ENCODE data around the gene SLC25A29.

SLC25A29 gene

DNA sequence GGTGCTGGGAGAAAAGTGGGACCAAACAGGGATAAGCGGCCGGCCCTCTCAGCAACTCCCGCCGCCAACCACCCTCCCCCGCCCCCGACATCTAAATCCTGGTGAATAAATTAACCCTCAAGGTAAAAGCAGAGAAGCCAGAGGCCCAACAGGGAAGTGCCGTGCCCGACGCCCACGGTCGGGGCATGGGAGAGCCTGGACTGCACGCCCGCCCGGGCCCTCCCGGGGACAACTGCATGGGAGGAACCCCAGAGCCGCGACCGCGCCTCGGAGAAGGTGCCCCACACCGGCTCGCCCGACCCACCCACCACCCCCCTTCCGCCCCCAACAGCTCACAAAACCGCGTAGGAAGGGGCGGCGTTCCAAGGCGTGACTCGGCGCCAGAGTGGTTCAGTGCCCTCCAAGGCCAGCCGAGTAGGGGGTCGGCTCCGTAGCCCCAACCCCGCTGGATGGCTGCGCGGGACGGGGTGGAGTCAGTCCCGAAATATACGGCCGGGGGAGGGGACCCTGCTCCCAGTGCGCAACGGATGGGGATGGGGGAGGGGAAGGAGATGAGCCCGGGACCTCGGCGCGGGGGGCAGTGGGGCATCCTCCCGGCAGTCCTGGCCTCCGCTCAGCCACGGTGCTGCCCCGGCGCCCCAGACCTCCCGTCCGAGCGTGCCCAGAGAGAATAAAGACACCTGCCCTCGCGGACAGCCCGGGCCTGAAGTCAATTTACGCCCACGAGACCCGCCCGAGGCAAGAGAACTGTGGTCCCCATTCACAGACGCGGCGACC, 732 bp downstream of the SLC25A29 start (continued):
- TF ChIP-seq, protein P1, sequence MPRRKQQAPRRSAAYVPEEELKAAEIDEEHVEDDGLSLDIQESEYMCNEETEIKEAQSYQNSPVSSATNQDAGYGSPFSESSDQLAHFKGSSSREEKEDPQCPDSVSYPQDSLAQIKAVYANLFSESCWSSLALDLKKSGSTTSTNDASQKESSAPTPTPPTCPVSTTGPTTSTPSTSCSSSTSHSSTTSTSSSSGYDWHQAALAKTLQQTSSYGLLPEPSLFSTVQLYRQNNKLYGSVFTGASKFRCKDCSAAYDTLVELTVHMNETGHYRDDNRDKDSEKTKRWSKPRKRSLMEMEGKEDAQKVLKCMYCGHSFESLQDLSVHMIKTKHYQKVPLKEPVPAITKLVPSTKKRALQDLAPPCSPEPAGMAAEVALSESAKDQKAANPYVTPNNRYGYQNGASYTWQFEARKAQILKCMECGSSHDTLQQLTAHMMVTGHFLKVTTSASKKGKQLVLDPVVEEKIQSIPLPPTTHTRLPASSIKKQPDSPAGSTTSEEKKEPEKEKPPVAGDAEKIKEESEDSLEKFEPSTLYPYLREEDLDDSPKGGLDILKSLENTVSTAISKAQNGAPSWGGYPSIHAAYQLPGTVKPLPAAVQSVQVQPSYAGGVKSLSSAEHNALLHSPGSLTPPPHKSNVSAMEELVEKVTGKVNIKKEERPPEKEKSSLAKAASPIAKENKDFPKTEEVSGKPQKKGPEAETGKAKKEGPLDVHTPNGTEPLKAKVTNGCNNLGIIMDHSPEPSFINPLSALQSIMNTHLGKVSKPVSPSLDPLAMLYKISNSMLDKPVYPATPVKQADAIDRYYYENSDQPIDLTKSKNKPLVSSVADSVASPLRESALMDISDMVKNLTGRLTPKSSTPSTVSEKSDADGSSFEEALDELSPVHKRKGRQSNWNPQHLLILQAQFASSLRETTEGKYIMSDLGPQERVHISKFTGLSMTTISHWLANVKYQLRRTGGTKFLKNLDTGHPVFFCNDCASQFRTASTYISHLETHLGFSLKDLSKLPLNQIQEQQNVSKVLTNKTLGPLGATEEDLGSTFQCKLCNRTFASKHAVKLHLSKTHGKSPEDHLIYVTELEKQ (tag by site-specific recombination; IDR thresholded peaks at IDR 0.05; ENCODE audit: borderline replicate concordance), result no peak
- TF ChIP-seq ZNF155 (tag by site-specific recombination; IDR thresholded peaks at IDR 0.05) (no peak), ZBTB7A (tag by site-specific recombination; IDR thresholded peaks at IDR 0.05; ENCODE audit: low read depth) (peak; percentile 44; the same call in 1 of the 2 replicates), HOXA7 (CRISPR knock-in tag; IDR thresholded peaks at IDR 0.05; ENCODE audit: borderline replicate concordance) (no peak), ZNF76 (tag by site-specific recombination; IDR thresholded peaks at IDR 0.05; ENCODE audit: borderline replicate concordance, low read depth) (peak; percentile 84), SP3 (tag by site-specific recombination; IDR thresholded peaks at IDR 0.05) (peak; percentile 56), KLF1 (tag by site-specific recombination; IDR thresholded peaks at IDR 0.05) (peak; percentile 52), ZNF335 (tag by site-specific recombination; conservative IDR thresholded peaks at IDR 0.05) (peak; percentile 41), KLF8 (tag by site-specific recombination; IDR thresholded peaks at IDR 0.05) (peak; percentile 28), KLF10 (tag by site-specific recombination; IDR thresholded peaks at IDR 0.05) (no peak), ZBTB48 (tag by site-specific recombination; IDR thresholded peaks at IDR 0.05) (0 out of 2 replicates have a peak, but pooled peaks have one; percentile 7)
- TF ChIP-seq, protein P2, sequence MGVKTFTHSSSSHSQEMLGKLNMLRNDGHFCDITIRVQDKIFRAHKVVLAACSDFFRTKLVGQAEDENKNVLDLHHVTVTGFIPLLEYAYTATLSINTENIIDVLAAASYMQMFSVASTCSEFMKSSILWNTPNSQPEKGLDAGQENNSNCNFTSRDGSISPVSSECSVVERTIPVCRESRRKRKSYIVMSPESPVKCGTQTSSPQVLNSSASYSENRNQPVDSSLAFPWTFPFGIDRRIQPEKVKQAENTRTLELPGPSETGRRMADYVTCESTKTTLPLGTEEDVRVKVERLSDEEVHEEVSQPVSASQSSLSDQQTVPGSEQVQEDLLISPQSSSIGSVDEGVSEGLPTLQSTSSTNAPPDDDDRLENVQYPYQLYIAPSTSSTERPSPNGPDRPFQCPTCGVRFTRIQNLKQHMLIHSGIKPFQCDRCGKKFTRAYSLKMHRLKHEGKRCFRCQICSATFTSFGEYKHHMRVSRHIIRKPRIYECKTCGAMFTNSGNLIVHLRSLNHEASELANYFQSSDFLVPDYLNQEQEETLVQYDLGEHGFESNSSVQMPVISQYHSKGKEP (tag by site-specific recombination; IDR thresholded peaks at IDR 0.05), result no peak
- TF ChIP-seq, protein P3, sequence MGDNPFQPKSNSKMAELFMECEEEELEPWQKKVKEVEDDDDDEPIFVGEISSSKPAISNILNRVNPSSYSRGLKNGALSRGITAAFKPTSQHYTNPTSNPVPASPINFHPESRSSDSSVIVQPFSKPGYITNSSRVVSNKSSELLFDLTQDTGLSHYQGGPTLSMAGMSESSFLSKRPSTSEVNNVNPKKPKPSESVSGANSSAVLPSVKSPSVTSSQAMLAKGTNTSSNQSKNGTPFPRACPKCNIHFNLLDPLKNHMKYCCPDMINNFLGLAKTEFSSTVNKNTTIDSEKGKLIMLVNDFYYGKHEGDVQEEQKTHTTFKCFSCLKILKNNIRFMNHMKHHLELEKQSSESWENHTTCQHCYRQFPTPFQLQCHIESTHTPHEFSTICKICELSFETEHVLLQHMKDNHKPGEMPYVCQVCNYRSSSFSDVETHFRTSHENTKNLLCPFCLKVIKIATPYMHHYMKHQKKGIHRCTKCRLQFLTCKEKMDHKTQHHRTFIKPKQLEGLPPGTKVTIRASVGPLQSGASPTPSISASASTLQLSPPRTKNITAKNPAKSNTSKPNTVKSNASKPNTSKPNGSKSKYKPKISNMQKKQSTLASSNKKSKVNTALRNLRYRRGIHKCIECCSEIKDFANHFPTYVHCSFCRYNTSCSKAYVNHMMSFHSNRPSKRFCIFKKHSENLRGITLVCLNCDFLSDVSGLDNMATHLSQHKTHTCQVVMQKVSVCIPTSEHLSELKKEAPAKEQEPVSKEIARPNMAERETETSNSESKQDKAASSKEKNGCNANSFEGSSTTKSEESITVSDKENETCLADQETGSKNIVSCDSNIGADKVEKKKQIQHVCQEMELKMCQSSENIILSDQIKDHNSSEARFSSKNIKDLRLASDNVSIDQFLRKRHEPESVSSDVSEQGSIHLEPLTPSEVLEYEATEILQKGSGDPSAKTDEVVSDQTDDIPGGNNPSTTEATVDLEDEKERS (tag by site-specific recombination; IDR thresholded peaks at IDR 0.05), result no peak

DNA sequence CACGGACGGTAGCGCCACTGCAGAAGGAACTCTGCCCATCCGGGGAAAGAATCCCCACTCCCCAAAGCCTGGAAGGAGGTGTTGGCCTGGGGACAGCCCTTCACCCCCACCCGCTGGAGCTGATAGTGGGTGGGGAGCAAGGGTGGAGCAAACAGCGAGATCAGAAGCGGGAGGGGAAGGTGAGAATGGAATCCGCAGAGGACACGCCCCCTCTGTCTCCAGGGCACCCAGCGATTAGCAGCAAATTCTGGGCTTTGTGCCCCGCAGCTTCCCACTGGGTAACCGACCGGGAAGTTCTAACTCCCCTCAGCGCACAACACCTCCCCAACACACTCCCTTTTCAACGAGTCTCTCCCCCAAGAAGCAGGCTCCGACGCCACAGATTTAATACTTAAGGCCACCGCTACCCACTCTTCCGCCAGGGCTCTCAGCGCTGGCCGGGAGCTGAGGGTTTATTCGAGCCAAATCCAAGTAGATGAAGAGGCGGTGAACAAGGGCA, 1.4 kb downstream of the SLC25A29 start:
- peaks cover 2% of the 10 kb centered on the region; the same call in 1 of the 2 replicates for H3K4me1 ChIP-seq (ENCODE audit: control insufficient read depth, insufficient read depth, low read length)
- peak overlapping the region; percentile 55 for H3K4me3 ChIP-seq (ENCODE audit: low read depth, low read length)
- no peak overlapping the region for H3K27ac ChIP-seq (ENCODE audit: extremely low read depth, low read depth, low read length)
- H3K9me3 ChIP-seq (ENCODE audit: control insufficient read depth, insufficient read depth, low read depth, low read length), result no peaks in the 10 kb centered on the region
- no peaks in the 10 kb centered on the region; a peak in 1 of 3 replicates for H3K36me3 ChIP-seq (ENCODE audit: control insufficient read depth in 2 of 2, insufficient read depth in 1 of 2, low read length in 2 of 2)
- ChIA-PET CTCF (interaction anchor here (0.5 to 3.4 kb wide), 4 partner anchors 19 to 573 kb away, joined by 3 to 15 read pairs (median 4); no protein-coding TSS in a partner anchor), POLR2A (interaction anchor here (0.9 kb wide), 1 partner anchor 70 kb away, joined by 5 read pairs; a partner anchor contains a TSS)
- TF ChIP-seq ZNF433 (tag by site-specific recombination; IDR thresholded peaks at IDR 0.05; ENCODE audit: low read depth) (no peak), ZNF274 (IDR thresholded peaks at IDR 0.05; ENCODE audit: low read length) (no peak), ZNF274 (tag by site-specific recombination; IDR thresholded peaks at IDR 0.05; ENCODE audit: borderline replicate concordance) (no peak), ZNF670 (tag by site-specific recombination; IDR thresholded peaks at IDR 0.05; ENCODE audit: low read depth) (no peak), ZNF324 (tag by site-specific recombination; IDR thresholded peaks at IDR 0.05) (no peak), ZNF544 (tag by site-specific recombination; IDR thresholded peaks at IDR 0.05) (no peak), ZEB2 (tag by site-specific recombination; IDR thresholded peaks at IDR 0.05) (peak; percentile 30; the same call in 1 of the 2 replicates)
- TF ChIP-seq, protein P4, sequence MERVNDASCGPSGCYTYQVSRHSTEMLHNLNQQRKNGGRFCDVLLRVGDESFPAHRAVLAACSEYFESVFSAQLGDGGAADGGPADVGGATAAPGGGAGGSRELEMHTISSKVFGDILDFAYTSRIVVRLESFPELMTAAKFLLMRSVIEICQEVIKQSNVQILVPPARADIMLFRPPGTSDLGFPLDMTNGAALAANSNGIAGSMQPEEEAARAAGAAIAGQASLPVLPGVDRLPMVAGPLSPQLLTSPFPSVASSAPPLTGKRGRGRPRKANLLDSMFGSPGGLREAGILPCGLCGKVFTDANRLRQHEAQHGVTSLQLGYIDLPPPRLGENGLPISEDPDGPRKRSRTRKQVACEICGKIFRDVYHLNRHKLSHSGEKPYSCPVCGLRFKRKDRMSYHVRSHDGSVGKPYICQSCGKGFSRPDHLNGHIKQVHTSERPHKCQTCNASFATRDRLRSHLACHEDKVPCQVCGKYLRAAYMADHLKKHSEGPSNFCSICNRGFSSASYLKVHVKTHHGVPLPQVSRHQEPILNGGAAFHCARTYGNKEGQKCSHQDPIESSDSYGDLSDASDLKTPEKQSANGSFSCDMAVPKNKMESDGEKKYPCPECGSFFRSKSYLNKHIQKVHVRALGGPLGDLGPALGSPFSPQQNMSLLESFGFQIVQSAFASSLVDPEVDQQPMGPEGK (tag by site-specific recombination; IDR thresholded peaks at IDR 0.05), result peak; percentile 64
- TF ChIP-seq, protein P5, sequence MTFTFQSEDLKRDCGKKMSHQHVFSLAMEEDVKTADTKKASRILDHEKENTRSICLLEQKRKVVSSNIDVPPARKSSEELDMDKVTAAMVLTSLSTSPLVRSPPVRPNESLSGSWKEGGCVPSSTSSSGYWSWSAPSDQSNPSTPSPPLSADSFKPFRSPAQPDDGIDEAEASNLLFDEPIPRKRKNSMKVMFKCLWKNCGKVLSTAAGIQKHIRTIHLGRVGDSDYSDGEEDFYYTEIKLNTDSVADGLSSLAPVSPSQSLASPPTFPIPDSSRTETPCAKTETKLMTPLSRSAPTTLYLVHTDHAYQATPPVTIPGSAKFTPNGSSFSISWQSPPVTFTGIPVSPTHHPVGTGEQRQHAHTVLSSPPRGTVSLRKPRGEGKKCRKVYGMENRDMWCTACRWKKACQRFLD (tag by site-specific recombination; IDR thresholded peaks at IDR 0.05), result no peak
